Measurements from ENCODE around the gene JCAD.

Gene JCAD

DNA sequence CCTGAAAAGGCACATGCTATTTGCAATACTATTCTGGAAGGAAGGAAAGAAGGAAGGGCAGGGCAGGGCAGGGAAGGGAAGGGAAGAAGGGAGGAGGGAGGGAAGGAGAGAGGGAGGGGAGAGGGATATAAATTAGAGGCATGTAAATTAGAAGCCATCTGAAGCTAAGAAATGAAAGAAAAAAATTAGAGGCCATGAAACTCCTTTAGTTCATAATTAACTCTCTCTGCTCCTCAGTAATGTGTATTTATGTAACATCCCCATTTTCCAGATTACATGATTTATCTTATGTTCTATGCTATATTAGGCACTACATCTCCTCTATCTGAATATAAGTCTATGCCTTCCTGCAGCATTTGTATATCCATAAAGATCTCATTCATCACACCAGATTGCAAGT is 12.7 kb upstream of the JCAD start:
- DNase-seq: no peak

DNA sequence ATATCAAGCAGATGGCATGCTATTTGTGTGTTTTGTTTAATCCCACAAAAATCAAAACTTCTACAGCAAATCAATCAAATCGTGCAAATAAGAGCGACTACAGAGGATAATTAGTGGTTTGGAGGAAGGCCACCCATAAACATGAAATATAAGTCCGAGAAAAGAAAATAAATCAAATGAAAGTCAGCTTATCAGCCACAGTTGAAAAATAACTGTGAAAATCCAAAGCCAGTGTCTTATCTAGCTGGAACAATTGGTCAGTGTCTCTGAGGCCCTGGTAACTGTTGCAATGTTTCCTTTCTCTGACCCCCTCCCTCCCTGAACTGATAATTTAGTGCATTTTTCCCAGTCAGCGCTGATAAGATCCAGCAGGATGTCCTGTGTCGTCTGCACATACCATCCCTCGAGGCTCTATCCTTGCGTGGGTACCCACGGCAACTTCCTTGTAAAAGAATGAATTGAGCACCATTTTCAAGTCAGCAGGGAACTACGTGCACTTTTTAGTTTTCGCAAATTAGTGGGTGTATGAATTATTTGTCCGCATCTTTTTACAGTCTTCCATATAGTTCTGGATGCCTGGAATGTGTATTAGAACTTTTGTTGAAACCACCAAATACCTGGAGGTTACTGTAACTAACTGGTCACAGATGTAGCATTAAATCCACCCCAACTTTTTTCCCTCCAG is 10.8 kb upstream of the JCAD start:
- no peak for DNase-seq

DNA sequence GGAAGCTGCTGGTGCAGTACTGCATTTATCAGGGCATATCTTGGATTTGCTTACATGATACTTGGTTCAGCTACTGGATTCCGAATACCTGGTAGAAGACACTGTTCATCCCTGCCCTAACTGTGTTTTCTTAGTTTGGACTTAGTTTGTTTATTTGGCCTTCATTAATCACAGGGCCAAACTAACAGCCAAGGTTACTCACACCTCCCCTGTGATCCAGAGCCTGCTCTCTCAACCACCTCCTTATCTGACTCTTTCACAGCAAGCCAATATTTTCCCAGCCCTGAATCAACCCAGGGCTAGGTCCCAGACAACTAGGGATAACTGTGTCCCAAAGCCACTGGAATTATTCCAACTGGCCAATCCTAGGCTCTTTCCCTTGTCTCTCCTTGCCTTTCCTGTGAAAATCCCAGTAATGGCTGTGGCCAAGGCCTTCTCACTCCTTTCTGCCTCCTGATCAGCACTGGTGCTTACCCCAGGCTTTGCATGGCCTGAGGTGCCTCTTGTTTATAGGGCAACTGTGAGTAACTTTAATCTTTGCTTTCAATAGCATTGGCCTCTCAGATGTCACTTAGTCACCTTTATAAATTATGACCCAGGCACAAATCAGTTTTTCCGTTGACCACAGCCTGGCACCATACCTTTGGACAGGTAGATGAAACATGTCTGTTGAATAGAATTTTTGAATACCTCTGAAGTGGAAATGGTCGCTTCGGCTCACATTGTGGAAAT is 9.3 kb upstream of the JCAD start:
- DNase-seq: no peak

DNA sequence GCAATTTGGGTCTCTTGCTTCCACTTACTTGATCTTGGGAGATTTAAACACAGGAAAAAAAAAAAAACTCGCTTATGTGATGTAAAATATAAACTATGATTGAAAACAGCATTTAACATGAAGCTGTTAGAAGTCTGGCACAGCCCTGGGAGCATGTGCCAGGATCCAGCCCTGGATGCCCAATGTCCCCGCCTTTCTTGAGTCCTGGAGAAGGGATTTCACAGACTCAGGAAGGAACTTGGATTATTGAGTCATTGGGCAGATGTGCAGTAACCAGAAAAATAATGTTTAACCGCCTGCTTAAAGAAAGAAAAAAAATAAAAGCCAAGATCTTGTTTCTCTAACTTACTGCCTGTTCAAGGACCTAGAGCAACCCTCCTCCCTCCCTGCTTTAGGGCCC is 3.7 kb upstream of the JCAD start:
- no peak for DNase-seq

DNA sequence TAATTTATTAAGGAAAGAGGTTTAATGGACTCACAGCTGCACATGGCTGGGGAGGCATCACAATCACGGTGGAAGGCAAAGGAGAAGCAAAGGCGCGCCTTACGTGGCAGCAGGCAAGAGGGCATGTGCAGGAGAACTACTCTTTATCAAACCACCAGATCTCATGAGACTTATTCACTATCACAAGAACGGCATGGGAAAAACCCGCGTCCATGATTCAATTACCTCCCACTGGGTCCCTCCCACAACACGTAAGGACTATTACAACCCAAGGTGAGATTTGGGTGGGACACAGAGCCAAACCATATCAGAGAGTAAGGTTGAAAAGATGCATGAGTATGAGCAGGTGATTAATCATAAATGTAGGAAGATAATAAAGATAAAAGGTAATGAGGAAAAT is 3.2 kb upstream of the JCAD start:
- DNase-seq: no peak

DNA sequence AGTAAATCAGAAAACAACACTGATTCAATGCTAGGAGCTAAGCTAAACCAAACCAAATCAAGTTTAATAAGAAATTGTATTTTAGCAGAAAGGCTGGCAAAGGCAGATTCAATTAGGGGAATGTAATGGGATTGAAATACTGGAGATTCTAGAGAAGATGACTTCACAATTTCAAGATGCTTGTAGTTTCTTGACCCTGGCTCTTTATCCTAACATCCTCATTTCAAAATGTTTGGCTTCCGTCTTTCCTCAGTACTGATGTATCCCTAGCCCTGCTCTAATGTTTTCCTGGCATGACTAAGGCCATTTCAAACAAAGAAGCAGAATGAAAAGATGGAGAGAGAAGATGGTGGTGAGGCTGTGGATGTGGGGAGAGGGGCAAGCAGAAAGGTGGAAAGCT is 2.7 kb upstream of the JCAD start:
- DNase-seq: no peak

DNA sequence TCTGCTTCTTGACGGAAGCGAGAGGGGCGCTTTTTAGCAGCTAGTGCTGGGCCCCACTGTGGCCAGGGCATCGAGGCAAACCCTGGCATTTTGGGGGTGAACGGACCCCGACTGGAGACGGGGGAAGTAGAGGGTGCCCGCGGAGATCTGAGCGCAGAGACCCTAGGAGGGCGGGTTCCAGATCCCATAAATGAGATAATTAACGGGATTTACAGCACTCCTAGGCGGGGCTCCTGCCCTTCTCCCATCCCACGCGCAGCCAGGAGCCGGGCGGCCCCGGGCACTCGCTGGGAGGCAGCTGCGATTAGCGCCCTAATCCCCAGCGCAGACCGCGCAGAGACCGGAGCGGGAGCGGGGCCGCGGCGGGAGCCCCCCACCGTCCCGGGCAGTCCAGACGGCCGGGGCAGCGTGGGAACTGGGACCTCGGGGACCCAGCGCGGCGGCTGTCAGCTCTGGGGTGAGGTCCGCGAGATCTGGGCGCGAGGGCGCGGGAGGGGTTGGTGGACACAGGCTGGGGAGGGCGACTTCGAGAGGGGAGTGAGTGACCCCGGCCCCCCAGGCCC is 735 bp downstream of the JCAD start:
- no peak for DNase-seq

DNA sequence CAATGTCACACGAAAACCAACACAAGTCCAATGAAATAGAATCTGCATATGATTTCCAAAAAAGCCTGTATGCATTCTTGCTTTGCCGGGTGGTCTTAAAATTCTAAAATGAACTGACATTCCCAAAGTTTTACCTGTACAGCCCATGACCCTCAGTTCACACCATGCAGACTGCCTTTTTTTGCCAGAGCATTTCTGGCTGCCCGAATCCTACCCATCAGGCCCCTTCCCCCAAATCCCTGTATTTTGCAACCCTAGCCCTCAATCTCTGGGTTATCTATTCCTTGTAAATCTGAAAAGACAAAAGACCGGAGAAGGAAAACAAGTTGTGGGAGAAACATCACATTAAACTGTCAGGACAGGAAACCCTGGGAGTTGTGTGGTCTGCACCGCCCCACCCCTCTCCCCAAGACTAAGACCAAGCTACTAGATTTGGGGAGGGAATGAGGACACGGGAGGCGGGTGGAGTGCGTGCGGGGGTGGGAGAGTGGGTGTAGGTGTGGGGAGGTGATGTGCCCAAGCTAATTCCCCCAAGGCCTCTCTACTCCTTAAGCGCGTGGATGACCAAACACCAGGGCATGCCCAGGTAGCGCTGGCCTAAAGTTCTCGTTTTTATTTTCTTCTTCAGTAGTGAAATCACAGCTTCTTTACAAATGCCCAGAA is 1.4 kb downstream of the JCAD start:
- no peak for DNase-seq

DNA sequence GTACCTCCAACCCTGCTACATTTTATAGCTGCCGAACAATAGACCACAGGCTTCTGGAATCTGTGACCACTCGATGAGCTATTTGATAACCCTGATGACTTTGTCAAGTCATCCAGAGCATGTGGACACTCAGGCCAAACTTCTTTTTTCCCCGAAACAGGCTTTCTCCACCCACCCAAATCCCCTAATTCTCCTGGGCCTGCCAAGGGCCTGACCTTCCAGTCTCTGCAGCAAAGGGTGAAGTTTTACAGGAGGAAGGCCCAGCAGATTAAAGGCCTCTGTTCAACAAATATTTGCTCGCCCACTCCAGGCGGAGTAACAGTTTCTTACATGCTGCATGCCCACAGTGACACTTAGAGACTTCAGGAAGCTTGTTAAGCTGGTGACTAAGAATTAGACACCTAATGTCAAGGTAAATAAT is 2.0 kb downstream of the JCAD start:
- no peak for DNase-seq

DNA sequence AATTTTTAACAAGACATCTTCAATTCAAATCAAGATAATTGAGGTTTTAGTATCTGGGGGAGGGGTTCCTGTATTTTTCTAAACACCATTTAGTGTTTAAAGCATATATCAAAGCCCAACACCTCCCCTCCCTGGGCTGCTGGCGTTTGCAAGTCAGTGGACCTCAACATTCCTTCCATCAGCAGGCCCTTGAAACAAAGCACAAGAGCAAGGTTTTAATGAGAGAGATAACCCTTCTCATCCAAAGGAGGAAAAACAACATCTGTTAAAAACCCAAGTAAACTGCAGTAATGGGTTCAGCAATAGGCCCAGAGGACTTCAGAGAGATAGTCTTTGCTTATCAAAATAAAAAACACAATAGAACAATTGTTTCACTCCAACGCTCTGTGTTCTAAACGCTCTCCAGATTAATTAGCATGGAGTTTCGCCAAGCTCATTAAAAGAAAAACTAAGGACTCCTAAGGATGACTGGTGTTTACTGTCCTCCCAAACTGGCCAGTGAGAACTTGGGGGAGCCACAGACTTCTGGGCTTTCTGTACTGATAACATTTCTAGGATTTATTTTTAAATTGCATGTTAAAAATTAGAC is 2.5 kb downstream of the JCAD start:
- DNase-seq: no peak

DNA sequence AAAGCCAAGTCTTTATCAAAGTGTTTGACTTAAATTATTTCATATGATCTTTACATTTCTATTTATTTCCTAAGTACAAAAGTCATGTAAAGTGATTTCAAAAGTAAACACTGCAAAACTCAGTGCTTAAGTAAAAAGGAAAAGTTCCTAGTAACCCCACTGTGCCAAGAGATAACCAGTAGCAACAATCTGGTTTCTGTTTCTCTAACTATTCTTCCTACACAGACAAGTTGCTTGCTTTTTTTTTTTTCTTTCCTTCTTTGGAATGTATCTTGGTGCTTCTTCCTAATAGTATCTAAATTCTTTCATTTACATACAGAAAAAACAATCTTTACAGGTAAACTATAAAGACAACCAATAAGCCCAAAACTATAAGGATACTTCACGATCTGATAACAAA is 3.1 kb downstream of the JCAD start:
- DNase-seq: no peak

DNA sequence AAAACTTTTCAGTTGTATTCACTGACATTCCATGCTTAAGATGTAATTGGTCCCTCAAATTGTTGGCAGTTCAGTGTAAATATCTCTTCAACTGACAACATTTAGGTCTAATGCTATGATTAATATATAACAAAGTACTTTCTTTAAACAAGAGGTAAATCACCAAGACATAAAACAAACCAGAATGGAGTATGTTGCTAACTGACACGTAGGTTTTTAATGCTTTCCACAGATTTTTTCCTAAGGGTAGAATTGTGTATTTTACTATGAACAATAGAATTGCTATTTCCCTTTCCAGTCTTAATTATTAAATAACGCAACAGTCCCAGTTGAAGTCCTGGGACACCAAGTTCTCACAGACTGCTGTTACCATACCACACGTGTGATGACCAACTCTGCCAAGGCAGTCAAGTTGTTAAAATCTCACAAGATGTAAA is 4.1 kb downstream of the JCAD start:
- DNase-seq: no peak

DNA sequence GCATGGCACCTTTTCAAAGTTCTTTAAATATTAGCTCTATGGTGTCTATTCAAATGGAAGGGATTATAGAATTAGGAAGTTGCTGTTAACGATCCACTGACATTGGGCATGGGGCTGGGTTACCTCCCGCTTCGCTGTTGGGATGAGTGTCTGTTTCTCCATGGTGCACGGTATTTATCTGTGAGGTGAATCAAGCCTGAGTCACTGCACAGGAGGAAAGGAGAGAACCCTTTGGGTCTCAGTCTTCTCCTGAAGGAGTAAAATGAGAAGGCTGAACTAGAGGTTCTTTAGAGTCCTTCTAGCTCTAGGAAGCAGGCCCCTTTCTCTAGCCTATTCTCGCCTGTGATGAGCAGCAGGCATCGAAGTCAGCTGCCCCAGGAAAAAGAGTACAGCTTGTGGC is 7.3 kb downstream of the JCAD start:
- DNase-seq: no peak

DNA sequence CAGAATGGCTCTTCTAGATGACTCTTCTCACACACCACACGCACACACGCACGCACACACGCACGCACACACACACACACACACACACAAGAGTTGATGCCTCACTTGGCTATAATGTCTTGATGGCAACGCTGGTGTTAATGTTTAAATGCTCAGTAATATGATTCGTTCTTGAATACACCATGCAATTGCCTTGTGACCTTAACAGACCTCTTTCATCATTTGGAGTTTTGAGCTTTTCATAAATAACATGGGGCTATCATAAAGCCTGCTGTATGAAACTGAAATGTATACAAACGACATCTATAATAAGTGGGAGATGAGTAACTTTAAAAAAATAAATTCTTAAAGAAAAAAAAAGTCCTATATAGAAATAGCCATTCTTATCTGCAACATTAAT is 8.2 kb downstream of the JCAD start:
- no peak for DNase-seq

DNA sequence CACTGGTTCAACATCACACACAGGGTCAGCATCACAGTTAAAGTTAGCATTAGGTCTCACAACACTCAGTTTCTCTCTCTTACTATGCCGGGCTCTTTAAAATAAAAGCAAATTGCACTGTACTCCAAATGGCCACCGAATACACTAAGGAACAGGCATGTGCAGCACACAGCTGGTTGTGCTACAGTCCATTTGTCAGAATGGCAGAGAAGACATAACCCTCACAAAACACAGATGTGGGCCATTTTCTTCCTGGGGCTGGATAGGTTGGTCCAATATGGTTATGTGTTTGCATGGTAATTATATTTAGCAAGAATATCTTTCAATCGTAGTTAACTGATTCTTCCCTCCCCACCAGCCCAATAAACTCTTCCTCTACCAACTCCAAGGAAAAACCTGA is 9.0 kb downstream of the JCAD start:
- no peak for DNase-seq

DNA sequence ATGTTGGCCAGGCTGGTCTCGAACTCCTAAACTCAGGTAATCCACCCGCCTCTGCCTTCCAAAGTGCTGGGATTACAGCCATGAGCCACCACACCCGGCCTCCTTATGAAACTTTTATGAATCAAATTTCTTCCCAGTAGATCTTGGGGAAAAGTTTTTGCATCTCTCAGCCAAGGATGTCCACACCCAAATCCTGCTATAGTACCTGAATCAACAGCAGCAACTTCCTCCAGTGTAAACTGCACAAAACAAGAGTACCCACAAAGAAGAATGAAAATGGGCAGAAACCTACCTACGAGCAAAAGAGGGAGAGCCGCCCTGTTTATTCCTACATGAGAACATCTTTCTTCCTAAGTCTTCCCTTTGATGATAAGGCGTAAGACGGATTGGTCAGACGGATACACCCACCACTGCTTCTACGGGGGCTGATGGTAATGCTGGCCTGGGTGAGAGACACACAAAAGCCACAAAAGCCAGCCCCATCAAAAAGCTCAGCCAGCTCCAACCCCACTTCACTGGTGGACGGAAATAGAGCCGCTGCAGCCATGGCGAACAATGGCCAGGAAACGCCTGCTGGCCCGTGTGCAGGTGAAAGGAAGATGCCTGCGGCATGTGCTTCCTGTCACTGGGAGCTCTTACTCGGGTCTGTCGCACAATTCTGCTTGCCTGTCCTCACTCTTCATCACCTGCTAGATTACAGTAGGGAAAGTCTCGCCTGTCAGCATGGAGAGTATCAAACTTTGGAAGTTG is 10.4 kb downstream of the JCAD start:
- DNase-seq: no peak

DNA sequence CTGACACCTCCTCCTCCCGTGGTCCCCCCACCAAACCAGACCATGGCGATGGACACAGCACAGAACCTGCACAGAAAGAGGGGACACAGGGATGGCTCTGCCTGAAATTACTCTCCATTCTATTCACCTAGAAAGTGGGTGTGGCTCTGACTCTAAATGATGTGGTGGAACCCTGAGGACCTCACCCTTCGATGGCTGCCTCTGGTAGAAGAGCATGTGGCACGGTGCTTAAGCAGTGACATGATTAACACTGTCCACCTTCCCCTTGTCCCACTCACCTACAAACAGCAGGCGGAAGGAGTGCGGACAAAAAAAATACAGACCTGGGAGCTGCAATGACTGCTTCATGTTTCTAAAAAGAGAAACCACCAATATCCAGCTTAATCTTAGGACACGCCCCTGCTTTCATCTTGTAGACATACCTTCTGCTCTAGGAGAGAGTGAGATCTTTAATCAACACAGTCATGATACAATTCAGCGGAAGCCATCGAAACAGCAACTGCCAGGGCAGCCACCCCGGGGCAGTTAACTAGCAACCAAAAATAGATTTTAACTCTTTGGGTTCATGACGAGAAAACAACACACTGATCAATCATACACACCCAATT is 11.4 kb downstream of the JCAD start:
- no peak for DNase-seq

DNA sequence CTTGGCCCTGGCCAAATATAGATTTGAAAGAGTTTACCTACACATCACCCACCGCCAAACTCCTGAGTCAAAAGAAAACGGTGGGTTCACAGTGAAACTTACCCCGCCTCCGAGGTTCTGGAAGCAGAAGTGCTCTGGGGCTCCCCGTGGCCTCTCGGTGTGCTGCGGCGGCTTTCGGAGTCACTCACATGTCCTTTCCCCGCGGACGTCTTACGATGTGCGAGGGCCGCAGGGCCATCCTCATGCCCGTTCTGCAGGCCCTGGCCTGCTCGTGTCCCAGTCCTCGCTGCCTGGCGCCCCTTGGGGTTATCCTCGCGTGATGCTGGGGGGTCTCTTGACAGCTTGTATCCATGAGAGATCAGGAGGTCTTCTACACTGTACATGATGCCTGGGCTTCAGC is 12.0 kb downstream of the JCAD start:
- DNase-seq: no peak

DNA sequence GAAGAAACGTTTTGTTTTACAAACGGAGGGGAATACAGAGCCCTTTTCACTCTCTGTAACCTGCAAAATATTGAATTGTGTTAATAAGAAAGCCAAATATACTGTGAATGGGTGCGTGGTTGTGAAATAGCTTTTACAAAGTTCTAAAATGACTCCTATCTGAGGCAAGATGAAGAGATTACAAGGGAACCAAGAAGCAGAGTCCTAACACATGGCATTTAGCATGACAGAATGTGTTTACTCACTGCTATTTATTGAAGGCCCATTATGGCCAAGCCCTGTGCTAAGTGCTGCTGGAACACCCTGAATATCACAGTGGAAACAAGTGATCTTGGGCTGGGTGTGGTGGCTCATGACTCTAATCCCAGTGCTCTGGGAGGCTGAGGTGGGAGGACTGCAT is 12.9 kb downstream of the JCAD start:
- no peak for DNase-seq

DNA sequence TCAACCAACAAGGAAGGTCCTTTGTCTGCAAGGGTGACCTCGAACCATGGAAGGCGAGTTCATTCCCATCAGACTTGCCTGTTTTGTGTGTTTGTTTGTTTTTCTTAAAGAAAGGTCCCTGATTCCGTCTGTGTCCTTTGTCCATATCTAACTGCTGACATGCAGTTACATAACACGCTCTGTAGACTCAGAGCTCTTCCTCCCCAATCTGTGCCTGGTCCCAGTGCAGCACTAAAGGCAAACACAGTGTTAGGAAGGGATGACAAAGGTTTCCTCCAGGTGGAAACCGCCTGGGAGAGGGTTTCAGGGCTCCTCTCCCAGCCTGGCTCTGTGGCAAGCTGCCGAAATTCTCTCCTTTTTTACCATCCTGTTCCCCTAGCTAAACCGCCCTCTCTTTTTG is 13.4 kb downstream of the JCAD start:
- no peak for DNase-seq

DNA sequence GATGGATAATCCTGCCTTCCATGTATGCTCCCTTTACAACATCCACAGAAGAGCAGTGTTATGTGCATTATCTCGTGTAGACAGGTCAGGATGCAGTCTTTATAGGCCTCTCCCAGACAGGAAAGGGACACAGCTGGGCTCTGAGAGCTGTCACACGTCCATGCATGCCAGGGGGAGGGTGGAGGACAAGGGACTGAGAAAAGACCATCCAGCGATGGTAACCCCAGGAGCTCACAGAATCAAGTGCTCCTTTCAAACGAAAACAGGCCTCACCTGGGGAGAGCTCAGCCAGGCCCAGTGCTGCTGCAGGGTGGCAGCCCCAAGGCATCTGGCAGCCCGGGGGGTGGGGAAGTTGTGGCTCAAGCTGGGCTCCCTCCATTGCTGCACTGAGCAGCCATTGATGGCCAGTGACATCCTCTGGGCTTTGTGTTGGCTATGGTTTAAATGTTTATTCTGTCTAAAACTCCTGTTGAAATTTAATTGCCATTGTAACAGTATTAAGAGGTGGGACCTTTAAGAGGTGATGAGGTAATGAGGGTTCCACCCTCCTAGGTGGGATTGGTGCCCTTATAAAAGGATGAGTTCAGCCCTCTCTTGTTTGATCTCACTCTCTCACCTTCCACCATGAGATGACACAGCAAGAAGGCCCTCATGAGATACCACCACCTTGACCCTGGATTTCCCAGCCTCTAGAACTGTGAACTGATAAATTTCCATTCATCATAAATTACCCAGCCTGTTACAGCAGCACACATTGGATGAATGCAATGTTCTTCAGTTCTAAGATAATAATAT is 15.7 kb downstream of the JCAD start:
- no peak for DNase-seq

Data from T-helper 9 cell (primary cell).